Measurements from ENCODE around the gene ELMOD1.

ELMOD1 gene

GRCh38 chr11:107702109-107702660, 111.2 kb downstream of the ELMOD1 start (continued):
- TF ChIP-seq YY1 (tag by site-specific recombination; IDR thresholded peaks at IDR 0.05) (no peak), ZNF549 (tag by site-specific recombination; IDR thresholded peaks at IDR 0.05) (no peak)

DNA sequence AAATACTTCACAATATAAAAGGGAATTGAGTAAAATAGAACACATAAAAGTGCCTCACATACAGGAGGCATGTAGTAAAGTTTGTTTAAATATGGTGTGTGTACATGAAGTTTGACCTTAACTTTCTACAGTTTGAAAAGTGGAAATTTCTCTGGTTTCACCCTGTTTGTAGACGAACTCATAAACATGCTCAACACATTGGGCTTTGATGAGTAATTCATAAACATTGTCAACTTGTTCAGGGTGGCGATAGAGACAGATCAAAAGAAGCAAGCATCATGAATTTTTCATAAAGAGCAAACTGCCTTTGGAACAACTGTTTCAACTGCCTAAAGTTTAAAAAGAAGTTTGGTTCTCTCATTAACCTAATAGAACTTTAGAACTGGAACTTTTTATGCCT, 111.8 kb downstream of the ELMOD1 start:
- ChIA-PET CTCF (interaction anchor here (0.5 to 0.9 kb wide), 2 partner anchors 127 to 196 kb away, joined by 3 to 8 read pairs; no protein-coding TSS in a partner anchor), POLR2A (no interaction called here)
- no peak overlapping the region for H3K27ac ChIP-seq (ENCODE audit: extremely low read depth, low read depth, low read length)
- H3K36me3 ChIP-seq (ENCODE audit: control insufficient read depth in 2 of 2, insufficient read depth in 1 of 2, low read length in 2 of 2), result no peaks in the 10 kb centered on the region
- H3K4me3 ChIP-seq (ENCODE audit: low read depth, low read length), result no peak overlapping the region
- TF ChIP-seq ZNF555 (tag by site-specific recombination; conservative IDR thresholded peaks at IDR 0.05) (no peak), ZNF654 (tag by site-specific recombination; IDR thresholded peaks at IDR 0.05; ENCODE audit: low read depth) (no peak), ZFHX2 (tag by site-specific recombination; conservative IDR thresholded peaks at IDR 0.05) (no peak), MYNN (tag by site-specific recombination; IDR thresholded peaks at IDR 0.05; ENCODE audit: borderline replicate concordance) (no peak), ZNF544 (tag by site-specific recombination; IDR thresholded peaks at IDR 0.05) (no peak), GLI4 (tag by site-specific recombination; IDR thresholded peaks at IDR 0.05) (no peak), ZBTB10 (tag by site-specific recombination; IDR thresholded peaks at IDR 0.05) (no peak), ZNF645 (tag by site-specific recombination; IDR thresholded peaks at IDR 0.05) (no peak), ZNF132 (tag by site-specific recombination; IDR thresholded peaks at IDR 0.05; ENCODE audit: borderline replicate concordance) (no peak), ZNF513 (tag by site-specific recombination; IDR thresholded peaks at IDR 0.05) (no peak), ZNF221 (tag by site-specific recombination; IDR thresholded peaks at IDR 0.05; ENCODE audit: borderline replicate concordance) (no peak), ZNF112 (tag by site-specific recombination; IDR thresholded peaks at IDR 0.05) (no peak), ZNF121 (tag by site-specific recombination; IDR thresholded peaks at IDR 0.05) (no peak), GLIS2 (tag by site-specific recombination; IDR thresholded peaks at IDR 0.05) (no peak), ZNF473 (tag by site-specific recombination; IDR thresholded peaks at IDR 0.05) (no peak)
- TF ChIP-seq, protein P1, sequence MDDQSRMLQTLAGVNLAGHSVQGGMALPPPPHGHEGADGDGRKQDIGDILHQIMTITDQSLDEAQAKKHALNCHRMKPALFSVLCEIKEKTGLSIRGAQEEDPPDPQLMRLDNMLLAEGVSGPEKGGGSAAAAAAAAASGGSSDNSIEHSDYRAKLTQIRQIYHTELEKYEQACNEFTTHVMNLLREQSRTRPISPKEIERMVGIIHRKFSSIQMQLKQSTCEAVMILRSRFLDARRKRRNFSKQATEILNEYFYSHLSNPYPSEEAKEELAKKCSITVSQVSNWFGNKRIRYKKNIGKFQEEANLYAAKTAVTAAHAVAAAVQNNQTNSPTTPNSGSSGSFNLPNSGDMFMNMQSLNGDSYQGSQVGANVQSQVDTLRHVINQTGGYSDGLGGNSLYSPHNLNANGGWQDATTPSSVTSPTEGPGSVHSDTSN (CRISPR knock-in tag; IDR thresholded peaks at IDR 0.05), result no peak
- TF ChIP-seq, protein P2, sequence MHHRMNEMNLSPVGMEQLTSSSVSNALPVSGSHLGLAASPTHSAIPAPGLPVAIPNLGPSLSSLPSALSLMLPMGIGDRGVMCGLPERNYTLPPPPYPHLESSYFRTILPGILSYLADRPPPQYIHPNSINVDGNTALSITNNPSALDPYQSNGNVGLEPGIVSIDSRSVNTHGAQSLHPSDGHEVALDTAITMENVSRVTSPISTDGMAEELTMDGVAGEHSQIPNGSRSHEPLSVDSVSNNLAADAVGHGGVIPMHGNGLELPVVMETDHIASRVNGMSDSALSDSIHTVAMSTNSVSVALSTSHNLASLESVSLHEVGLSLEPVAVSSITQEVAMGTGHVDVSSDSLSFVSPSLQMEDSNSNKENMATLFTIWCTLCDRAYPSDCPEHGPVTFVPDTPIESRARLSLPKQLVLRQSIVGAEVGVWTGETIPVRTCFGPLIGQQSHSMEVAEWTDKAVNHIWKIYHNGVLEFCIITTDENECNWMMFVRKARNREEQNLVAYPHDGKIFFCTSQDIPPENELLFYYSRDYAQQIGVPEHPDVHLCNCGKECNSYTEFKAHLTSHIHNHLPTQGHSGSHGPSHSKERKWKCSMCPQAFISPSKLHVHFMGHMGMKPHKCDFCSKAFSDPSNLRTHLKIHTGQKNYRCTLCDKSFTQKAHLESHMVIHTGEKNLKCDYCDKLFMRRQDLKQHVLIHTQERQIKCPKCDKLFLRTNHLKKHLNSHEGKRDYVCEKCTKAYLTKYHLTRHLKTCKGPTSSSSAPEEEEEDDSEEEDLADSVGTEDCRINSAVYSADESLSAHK (tag by site-specific recombination; IDR thresholded peaks at IDR 0.05), result no peak
- no peaks in the 10 kb centered on the region for H3K4me1 ChIP-seq (ENCODE audit: control insufficient read depth, insufficient read depth, low read length)
- no peaks in the 10 kb centered on the region for H3K9me3 ChIP-seq (ENCODE audit: control insufficient read depth, insufficient read depth, low read depth, low read length)
